TTC549 (cell line): ENCODE results near the gene CD9.

Experiments
- FAIRE-seq: peaks from 2 replicates; lab custom pipeline; 2012; peaks lifted over from hg19 to GRCh38; lab: Jason Lieb, UNC

The CD9 gene

DNA sequence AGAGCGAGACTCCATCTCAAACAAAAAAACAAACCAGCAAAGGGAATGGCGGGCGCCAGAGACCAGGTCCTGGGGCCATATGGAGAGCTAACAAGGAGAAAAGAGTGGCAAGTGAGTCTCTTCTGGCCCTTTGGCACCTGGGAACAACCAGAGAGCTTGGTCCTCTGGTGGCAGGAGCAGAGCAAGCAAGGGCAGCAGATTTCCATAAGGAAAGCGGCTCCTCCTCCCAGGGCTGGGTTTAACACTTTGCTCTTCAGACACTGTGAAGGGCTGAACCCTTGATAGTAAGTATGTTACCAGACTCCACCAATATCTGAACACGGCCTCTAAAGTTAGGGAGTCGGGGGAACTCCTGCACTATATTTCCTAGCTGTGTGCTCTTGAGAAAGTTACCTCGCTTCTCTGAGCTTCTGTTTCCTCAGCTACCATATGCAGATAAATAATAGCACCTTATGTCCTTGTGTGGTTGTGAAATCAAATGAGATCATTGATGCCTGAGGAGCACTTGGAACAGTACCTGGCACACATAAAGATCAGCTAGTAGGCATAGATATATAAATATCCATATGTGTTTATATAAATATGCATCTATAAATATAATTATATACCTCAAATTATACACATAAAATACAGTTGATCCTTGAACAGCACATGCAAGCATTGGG, 76.9 kb downstream of the CD9 start:
- FAIRE-seq = no peak

DNA sequence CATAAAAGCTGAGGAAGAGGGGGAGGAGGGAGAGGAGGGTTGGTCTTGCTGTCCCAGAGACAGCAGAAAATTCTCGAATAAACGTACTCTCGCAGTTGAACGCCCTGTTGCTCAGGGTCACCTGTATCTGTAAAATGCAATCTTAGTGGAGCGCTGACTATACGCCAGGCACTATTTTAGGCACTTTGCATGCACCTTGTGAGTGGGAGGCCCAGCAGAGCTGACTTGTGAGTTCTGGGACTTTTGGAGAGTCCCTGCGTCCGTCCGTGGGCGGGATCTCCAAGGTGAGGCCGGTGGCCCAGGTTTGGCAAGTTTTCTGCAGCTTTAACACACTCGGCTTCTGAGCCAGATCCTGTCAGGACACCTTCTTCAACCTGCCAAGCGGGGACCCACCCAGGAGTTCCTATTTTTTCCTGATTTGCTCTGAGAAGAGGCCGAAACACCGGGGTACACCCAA, 77.8 kb downstream of the CD9 start:
- no peak for FAIRE-seq

DNA sequence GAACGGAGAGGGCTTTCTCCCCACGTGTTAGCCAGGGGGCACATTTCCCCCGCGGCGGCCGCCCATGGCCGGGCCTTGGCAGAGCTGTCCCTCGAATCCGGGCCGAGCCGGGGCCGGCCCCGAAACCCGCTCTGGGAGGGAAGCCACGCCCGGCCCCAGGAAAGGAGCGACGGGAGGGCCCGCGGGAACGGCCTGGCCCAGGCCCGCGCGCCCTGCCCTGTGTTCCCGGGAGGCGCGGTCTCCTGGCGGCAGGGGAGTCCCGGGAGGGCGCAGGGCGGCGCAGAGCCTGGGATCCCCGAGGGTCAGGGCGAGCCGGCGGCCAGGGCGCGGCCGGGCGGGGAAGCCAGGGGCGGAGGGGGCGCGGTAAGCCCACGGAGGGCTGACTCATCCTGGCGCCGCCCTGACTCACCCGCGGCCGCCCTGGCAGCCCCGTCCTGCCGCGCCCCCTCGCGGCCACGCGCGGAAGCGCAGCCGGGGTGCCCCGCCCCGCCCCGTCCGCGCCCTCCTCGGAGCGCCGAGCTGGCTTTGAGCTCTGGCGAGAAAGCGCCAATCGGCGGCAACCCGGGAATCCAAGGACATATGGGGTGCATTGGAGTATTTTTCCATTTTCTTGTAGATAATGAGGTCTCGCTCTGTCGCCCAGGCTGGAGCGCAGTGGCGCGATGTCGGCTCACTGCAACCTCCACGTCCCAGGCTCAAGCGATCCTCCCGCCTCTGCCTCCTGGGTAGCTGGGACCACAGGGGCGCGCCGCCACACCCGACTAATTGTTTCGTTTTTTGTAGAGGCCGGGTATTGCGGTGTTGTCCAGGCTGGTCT, 78.4 kb downstream of the CD9 start:
- FAIRE-seq = no peak

DNA sequence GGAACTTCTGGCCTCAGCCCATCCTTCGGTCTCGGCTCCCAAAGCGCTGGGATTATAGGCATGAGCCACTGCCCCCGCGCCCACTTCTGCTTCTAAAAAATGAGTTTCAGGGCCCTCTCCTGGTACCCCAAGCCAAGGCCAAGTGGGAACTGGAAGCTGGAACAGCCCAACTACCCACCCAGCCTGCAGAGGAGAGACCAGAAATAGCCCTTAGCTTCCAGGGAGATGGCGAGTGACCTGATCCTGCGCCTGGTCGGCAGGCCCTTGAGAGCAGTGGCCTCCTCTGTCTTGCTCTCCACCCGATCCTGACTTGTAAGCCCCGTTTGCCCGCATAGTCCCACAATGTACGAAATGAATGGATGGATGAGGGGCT, 79.0 kb downstream of the CD9 start:
- FAIRE-seq = no peak

DNA sequence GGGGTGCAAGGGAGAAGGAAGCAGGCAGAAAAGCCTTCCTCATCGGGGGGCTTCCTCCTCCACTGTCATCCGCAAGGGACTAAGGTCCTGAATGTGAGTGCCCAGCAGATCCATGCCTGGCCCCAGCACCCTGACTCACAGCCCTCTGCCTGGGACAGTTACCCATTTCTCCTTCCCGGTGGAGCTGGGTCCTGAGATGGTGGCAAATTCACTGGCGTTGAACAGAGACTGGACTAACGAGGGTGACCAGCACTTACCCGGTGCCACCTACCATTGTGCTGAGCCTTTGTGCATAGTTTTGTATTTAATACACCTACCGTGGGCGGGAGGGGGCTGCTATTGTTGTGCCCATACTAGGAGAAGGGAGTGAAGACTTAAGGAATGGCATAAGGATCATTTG, 79.4 kb downstream of the CD9 start:
- no peak for FAIRE-seq

DNA sequence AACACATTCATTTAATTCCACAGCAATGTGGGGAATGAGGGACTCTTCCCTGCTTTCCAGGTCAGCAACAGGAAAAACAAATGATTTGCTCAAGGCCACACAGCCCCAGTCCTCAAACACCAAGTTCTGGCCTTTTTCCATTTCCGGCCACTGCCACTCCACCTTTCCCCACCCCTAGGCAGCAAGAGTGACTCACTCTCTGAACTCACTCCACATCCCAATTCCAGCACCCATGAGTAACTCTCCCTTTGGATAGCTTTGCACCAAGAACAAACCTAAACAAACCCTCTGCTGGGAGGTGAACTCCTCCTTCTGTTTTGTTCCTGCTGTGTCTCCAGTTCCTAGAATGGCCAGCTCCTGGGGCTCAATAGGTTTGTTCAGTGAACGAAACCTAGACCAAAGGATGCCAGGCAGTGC, 79.9 kb downstream of the CD9 start:
- no peak for FAIRE-seq

DNA sequence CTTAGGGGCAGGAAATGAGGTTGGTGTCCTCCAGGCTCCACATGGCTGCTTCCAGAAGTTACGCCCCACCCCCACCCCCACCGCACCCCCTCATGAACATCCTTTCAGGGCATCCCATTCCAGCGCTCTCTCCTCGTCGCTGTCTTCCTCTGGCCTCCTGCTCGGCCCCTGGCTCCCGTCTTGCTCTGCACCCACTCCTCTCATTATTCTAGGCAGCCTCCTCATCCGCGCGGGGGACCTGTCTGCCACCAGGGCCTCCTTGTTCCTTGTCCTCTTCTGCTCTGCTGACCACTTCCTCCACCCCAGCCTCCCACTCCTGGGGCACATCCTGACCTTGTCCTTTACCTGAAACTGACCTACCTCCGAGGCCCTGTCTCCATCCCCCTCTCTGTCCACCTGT, 80.5 kb downstream of the CD9 start:
- FAIRE-seq = no peak

DNA sequence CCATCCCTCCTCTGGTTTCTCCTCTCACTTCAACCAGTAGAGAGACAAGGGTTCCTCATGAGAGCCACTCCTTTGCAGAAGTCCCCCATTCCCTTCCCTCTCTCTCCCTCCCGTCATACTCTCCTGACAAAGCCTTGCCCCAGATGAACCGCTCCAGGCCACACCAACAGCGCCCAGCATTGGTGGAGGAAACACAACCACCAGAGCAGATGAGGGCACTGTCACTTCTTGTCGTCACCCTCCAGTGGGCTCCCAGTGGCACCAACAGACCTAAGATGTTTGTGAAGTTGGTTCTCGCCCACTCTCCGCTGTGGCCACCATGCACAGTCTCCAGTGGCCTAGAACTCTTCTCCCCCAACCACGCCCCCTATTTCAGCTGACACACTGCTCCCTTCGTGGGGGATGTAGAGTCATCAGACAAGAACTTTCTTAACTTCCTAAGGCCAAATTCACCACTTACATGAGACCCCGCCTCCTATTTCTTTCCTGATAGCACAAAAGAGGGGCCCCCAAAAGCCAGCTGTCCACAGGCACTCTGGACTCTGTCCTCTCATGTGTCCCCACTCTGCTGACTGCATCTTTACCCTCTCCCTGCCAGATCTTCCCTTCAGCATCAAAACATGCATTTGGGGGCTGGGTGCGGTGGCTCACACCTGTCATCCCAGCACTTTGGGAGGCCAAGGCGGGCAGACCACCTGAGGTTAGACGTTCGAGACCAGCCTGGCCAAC, 81.0 kb downstream of the CD9 start:
- FAIRE-seq = no peak

DNA sequence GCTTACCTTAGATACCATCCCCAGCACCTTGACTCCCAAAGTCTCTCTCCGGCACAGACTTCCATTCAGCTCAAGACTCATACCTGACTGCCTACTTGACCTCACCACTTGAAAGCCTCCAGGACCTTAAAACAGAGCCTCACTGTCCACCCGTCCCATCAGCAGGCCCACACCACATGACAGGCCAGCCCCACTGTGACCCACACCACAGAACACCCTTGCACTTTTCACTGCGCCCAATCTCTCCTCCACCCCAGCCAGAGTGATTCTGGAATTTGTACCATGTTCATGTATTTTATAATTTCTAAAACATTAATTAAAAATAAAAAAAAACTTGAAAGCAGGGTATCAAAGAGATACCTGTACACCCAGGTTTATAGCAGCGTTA, 82.2 kb downstream of the CD9 start:
- no peak for FAIRE-seq

DNA sequence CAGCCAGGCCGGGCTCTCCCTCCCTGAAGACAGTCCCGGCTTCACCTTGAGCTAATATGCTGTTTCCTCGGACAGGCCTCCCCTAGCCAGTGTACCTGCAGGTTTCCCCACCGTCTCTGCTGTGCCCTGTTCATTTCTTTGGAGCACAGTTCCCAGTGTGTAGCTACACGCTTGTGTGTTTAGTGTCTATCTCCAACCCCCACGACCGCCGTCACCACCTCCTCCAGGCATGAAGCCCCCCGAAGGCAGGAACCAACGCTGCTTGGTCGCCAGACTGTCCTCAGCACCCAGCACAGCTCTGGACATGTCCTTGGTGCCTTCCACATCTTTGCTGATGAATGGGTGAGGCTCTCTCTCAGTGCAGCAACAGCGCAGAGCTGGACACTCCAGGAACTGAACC, 84.1 kb downstream of the CD9 start:
- no peak for FAIRE-seq

DNA sequence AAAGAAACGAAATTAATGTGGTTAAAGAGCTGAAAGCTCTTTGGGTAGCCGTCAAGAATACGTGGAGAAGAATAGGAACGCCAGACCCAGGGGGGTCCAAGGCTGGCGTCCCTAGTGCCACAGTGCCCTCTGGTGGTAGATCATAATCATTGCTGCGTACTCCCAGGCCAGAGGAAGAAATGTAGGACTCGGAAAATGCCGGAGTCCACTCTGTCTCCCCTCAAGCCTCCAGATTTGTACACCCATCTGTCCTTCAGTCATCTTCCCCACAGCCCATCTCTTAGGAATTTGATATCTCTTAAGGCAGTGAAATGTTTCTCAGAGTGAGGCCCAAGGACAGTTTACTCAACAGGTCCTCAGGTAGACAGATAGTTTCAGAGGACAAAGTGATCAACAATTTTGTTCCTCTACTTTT, 84.9 kb downstream of the CD9 start:
- no peak for FAIRE-seq

DNA sequence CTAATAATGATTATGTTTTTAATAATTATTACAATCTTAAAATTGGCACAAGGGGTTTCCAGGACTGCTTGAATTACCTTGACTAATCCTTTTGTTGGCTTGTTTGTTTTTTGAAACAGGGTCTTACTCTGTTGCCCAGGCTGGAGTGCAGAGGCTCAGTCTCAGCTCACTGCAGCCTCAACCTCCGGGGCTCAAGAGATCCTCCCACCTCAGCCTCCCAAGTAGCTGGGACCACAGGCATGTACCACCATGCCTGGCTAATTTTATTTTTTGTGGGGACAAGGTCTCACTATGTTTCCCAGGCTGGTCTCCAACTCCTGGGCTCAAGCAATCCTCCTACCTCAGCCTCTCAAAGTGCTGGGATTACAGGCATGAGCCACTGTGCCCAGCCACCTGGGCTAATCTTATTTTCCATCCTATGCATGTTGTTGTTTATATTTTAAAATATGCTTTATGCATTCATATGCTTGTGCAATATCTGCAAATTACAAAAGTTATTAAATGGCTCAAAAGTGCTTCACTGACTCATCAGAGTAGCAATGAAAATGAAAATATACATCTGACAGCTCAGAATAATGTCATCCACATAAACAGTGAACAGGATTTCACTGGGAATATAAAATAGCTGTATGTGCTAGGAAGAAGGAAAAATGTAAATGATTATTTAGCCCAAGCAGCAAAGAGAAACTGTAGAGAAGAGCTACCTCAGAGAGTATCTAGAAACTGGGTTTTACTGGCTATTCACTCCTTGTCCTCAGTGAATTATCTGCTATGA, 85.5 kb downstream of the CD9 start:
- FAIRE-seq = no peak
